ENCODE measurements around the gene WASF2.
A peak's percentile ranks its signal among the peaks of the same experiment; 100 is the strongest.

DNA sequence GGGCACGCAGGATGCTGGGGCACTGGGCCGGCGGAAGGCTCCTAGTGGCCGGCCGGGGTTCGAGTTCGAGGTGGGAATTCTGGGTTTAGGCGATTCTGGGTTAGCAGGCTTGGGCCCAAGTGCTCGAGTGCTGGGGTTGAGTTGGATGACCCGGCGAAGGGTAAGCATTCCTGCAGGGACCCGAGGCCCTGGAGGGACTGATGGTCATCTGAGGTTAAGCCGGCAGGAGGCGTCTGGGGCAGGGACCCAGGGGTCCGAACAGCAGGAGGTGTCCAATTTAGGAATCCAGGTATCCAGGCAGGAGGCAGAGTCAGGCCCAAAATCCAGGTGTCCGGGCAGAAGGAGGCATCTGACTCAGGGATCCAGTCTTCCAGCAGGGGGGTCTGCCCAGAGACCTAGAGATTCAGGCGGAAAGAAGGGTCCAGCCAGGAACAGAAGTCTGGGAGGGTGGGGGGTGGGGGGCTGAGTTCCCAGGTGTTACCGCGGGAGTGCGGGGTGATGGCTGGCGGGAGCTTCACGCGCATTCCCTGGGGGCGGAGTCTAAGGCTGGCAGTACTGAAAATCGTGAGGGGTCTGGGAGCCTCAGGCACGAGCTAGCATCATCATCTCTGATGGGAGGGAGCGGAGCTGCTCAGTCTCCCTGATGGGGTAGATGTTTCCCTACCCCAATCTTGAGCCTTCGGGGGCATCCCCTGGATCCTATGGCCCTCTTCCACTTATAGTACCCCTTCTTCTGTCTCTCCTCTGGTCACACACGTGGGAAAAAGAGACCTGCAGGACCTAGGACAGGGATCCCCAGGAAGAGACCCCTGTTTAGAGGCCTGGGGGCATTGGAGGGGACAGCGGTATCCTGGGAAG, 97.0 kb downstream of the WASF2 start:
- TF ChIP-seq, protein P1, sequence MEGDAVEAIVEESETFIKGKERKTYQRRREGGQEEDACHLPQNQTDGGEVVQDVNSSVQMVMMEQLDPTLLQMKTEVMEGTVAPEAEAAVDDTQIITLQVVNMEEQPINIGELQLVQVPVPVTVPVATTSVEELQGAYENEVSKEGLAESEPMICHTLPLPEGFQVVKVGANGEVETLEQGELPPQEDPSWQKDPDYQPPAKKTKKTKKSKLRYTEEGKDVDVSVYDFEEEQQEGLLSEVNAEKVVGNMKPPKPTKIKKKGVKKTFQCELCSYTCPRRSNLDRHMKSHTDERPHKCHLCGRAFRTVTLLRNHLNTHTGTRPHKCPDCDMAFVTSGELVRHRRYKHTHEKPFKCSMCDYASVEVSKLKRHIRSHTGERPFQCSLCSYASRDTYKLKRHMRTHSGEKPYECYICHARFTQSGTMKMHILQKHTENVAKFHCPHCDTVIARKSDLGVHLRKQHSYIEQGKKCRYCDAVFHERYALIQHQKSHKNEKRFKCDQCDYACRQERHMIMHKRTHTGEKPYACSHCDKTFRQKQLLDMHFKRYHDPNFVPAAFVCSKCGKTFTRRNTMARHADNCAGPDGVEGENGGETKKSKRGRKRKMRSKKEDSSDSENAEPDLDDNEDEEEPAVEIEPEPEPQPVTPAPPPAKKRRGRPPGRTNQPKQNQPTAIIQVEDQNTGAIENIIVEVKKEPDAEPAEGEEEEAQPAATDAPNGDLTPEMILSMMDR (IDR thresholded peaks at IDR 0.05), result peak; percentile 33; the same call in 1 of the 2 replicates
- no peak for TF ChIP-seq ZFX (IDR thresholded peaks at IDR 0.05; ENCODE audit: borderline replicate concordance)
